ENCODE results near the gene MYH6.

The MYH6 gene

DNA sequence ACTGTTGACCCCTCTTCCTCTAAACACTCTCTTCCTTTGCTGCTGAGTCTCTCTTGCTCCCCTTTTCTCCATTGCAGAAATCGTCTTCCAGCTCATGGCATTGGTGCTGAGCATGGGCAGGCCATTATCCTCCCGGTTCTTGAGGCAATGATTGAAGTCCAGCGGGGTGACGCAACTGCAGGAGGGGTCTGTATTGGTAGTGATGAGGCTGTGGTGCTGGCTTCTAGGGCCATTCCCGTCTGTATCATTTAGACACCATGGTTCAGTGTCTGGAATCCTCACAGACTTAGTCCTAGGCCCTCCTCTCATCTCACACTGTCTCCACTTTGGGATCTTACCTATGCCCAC, 54.7 kb downstream of the MYH6 start:
- DNase-seq: no peak

DNA sequence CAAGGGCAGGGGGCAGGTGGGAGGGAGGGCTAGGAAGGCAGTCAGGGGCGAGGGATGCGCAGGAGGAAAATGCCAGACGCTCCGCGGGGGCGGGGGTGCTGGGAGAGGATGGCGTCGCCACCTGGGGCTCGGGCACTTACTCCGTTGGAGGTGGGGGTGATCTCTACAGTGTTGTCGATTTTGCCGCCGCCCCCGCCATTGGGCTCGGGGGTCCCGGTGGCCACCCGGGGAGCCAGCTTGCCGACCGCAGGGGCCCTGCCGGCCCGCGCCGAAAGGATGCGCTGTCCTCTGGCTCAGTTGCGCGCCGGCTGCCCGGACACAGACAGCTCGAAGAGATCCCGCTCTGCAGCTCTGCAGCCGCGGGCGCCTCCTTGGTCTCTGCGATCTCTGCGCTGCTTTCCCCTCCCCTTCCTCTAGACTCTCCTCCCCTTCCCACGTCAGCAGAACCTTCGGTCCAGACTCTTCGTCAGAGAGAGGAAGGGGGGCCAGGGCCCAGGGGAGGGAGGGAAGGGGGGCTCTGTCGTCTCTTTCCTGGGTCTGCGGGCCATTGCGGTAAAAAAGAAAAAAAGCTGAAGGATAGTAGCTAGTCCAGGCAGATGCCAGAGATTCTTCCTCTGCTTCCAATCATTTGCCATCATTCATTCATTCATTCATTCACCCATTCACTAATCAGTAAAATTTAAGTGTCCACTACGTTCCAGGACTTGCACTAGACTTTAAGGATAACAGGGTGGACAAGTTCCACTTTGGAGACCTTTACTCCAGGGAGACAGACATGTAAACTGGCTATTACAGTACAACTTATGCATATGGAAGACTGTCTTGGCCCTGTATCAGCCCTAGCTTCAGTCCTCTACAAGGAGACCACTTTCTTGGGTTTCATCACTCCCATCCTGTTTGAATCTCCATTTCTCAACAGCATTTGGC, 55.3 kb downstream of the MYH6 start, which contains the start of gene SLC22A17:
SLC22A17 (minus strand) TSS at position 382 of the 927 bp plus-strand sequence.
- DNase-seq: no peak

DNA sequence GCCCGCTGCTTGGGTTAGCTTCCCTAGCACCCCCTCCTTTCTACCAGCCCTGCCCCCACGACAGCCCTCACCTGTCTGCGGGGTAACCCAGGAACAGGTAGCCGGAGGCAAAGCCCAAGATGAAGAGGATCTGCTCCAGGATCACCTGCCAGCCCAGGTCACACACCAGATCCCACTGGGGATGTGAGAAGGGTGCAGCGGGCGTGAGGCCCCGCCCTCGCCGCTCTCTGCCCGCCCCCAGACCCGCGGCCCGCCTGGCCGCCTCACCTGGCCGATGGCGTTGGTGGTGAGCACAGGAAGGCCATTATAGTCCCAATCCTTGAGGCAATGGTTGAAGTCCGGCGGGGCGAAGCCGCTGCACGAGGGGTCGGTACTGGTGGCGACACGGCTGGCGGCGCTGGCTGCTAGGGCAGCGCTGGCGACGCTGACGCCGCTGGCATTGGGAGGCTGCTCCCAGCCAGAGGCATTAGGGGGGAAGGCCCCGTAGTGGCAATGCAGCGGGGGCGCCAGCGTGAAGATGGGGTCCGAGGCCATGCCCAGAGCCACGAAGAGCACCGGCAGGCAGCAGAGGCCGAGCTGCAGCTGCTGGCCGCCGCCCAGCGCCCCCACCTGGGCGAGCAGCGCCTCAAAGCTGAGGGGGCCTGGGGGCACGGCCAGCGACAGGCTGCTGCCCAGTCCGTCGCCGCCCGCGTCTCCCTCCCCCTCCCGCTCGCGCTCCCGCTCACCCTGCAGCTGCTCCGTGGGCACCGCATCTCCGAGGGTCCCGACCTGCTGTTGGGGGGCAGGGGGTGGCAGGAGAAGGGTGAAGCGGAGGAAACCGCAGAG, 56.2 kb downstream of the MYH6 start:
- DNase-seq: no peak

DNA sequence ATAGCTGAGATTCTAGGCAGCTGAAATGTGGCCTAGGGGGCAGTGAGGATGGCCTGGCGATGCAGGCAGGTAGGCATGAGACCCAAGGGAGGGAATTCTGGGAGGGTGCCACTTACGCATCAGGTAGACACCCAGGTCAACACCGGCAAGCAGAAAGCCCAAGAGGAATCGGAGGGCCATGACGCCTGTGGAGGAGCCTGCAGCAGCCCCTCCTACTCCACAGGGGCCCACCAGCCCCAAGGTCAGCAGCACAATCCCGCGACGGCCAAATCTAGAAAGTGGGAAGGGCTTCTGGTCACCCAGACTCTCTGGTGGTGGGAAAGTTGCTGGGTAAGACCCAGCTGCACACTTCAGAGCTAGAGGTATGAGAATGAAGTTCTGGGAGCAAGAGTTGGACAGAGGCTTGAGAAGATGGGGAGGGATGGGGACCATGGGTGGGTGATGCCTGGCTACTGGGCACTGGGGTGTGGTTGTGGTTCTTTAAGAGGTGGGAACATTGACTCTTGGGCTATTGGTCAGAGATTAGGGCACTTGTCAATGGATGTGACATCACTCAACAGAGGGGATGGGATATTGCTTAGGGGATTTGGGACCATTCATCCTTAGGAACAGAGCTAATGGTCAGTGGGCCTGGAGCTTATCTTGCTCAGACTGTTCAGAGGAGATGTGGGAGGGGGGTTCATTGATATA, 58.8 kb downstream of the MYH6 start:
- no peak for DNase-seq

DNA sequence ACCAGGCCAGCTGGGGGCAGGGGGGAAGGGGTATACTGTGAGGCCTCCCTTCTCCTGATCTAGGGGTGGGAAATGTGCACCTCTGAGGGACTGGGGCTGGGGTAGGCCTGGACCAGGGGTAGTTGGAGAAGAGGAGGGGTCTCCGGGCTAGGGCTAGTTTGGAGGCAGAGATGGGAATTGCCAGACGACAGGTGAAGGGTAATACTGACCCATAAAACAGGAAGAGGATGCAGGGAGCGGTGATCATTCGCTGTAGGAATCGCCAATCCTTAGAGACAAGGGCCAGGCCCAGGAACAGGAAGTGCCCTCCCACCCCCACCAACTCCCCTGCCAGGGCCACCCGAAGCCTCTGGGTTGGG, 59.8 kb downstream of the MYH6 start:
- DNase-seq: no peak

DNA sequence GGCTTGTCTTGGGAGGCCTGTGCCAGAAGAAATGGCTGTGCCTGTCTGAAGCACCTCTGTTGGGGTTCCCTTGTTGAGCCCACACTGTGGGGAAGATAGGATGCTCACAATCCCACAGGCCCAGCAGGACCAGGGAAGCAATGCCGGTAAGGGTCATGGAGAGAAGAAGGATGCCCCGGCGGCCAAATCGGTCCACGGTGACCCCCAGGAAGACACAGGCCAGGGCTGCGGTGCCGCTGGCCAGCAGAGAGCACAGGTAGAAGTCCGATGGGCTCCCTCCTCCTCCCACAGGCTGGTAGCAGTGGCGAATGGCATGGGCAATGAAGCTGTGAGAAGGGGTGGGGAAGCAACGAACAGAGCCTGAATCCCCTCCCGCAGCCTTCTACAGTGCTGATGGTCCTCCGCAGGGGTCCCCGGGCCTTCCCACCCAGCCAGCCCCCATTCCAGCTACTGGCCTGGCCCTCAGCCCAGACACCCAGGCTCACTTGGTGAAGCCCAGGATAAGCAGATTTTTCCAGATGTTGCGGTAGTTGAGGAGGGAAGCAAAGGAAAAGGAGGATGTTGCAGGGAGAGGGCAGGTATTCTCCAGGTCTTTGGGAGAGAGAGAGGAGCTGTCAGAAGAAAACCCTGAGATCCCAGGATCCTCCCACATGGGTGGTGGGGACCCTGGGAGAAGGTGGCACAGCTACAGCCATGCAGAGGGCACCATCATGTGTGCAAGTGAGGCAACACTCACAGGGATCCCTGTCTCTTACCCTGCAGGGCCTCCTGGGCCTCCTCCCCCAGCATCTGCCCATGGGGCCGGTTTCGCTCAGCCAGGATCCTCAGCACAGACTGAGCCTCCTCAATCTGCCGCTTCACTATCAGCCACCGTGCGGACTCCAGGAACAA, 60.4 kb downstream of the MYH6 start:
- DNase-seq: no peak

DNA sequence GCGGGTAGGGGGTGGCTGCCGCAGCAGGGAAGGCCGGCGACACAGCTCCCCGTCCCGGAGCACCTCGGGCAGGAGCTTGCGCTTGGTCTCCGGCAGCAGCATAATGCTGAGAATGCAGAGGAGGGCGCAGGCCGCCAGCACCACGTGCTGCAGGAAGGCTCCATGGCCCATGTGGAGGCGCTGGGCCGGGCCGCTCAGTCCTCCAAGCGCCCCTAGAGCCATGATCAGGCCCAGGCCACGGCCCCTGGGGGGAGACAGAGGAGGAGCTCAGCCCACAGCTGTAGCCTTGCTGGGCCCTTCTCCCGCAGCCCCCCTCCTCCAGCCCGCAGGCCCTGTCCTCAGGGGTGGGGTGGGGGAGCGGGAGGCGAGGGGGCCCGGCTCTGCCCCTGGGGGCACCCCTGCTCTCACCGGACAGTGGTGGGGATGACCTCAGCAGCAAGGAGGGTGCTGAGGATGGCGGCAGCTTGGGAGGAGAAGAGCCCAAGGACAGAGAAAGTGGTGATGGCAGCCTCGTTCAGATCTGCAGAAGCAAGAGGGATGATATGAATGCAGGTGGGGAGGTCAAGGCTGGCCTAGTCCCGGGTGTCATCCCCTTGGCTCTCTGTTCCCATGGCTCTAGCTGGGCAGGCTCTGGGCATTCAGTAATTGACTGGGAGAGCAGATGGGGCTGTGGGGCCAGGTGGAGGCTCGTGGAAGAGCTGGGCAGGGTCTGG, 61.2 kb downstream of the MYH6 start:
- DNase-seq: no peak

DNA sequence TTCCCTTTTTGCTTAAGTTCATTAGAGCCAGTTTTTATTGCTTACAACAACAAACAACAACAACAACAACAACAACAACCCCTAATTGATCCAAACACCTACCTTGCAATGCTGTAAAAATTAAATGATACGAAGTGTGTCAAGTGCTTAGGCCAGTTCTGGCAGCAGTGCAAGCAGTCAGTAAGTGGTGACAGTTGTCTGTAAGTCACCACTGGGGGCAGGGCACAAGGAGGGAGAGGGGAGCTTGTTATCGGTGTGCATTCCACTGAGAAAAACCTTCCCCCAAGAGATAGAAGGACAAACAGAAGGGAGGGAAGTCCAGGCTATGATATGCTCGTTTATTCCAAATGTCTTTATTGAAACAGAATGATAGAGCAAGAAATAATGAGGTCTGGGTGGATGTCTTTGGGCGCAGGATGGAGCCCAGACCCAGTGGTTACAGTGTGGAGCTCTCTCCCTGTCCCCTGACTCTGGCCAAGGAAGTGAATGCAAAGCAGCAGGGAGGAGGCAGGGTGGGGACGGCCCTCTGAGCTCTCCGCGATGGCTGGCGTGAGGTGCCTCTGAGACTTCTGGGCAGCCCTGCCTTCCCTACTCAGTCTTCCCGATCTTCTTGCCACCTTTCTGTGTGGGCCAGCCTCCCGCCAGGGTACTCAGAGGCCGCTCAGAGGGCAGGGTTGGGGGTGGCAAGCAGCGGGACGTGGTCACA, 61.9 kb downstream of the MYH6 start:
- no peak for DNase-seq

DNA sequence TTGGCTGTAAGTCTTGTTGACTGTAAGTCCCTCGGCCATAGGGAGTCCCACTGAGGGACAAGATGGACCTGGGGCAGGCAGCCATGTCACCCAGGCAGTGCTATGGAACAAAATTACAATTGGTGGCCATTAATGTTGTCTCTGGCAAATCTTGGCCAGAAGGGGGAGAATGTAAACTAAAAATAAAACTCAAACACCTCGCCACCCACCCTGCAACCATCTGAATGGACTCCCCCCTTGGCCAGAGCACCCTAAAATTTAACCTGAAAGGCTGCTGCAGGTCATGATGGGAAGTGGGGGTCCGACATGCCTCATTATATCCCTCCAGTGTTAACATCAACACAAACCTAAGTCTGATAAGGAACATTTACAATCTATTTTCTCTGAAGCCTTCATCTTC, 63.6 kb downstream of the MYH6 start:
- DNase-seq: no peak

DNA sequence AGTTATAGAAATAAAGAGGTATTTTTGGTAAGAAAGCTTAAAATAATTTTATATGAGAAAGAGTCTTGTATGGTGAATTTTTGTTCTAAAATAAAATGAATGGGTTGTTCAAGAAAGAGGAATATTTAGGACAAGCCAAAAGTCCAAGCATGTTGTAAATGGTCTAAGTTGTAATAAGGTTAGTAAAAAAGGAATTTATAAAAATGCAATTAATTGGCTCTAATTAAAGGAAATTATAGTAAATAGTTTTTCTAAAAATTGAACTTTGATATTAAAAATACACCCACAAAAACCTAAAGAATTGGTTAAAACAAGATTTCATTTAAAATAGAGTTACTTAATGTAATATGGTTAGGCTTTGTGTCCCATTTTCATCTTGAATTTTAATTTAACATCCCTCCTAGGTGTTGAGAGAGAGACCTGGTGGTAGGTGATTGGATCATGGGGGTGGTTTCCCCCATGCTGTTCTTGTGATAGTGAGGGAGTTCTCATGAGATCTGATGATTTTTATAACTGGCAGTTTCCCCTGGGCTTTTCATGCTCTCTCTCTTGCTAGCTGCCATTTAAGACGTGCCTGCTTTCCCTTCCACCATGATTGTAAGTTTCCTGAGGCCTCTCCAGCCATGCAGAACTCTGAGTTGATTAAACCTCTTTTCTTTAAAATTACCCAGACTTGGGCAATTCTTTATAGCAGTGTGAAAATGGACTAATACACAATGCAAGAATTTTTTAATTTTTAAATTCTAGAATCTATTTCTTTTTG, 68.4 kb downstream of the MYH6 start:
- no peak for DNase-seq

DNA sequence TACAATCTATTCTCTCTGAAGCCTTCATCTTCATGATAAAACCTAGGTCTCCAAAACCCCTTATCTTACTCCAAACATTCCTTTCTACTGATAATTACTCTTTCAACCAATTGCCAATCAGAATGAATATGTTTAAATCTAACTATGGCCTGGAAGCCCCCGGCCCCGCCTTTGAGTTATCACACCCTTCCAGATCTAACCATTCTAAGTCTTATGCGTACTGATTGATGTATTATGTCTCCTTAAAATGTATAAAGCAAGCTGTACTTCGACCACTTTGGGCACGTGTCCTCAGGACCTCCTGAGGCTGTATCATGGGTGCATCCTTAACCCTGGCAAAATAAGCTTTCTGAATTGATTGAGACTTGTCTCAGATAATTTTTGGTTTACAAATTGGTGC, 72.5 kb downstream of the MYH6 start:
- no peak for DNase-seq

Data from NCI-H187 (cell line).